Astrocyte of the spinal cord (primary cell): ENCODE results near the gene DPP6.

Experiments used
- DNase-seq: peaks from one replicate; pipeline ENCODE4 v3.0.0; 2011; ENCODE audit warnings: low read depth, low spot score
- H3K4me3 ChIP-seq: 2 replicates; pipeline ENCODE4 v1.5.1; 2011; ENCODE audit warnings: low read depth, mild to moderate bottlenecking, low read length, moderate library complexity
- CTCF ChIP-seq: IDR thresholded peaks from 2 replicates; pipeline ENCODE4 v1.5.1; 2012; ENCODE audit warnings: low read depth, mild to moderate bottlenecking, low read length, inconsistent platforms
- in situ Hi-C: cut with HindIII; loops from 2 replicates; pipeline ENCODE4 v1.10.0; 2017; ENCODE audit warnings: low sequenced_read_pairs

DPP6 gene

GRCh38 chr7:154746571-154747360, 694.6 kb downstream of the DPP6 start:
- H3K4me3 ChIP-seq, result no peak overlapping the region
- DNase-seq, result no peak
- in situ Hi-C loops, result no loop called here
- no peak for TF ChIP-seq CTCF

GRCh38 chr7:154748089-154748786, 696.0 kb downstream of the DPP6 start:
- no peak for TF ChIP-seq CTCF
- H3K4me3 ChIP-seq, result no peak overlapping the region
- DNase-seq, result no peak
- in situ Hi-C loops, result no loop called here

GRCh38 chr7:154750353-154750801, 698.2 kb downstream of the DPP6 start:
- DNase-seq, result no peak
- in situ Hi-C loops, result no loop called here
- no peak overlapping the region for H3K4me3 ChIP-seq
- no peak for TF ChIP-seq CTCF

- in situ Hi-C loops, result no loop called here
- no peak for TF ChIP-seq CTCF
- no peak overlapping the region for H3K4me3 ChIP-seq
- no peak for DNase-seq
Measured at GRCh38 chr7:154753226-154753625, 701.0 kb downstream of the DPP6 start.

- in situ Hi-C loops, result no loop called here
- H3K4me3 ChIP-seq, result no peak overlapping the region
- DNase-seq, result no peak
- no peak for TF ChIP-seq CTCF
Measured at GRCh38 chr7:154757756-154758155, 705.6 kb downstream of the DPP6 start.

- in situ Hi-C loops, result no loop called here
- DNase-seq, result no peak
- no peak for TF ChIP-seq CTCF
- no peak overlapping the region for H3K4me3 ChIP-seq
Measured at GRCh38 chr7:154759989-154760388, 707.8 kb downstream of the DPP6 start.
